ENCODE data around the gene PHKA1. TPM values are rescaled to one million over a fixed set of nuclear protein-coding genes. Genes with fewer than 3 reads are reported as not detected.

PHKA1 gene
- total RNA-seq, result 6.4 TPM

DNA sequence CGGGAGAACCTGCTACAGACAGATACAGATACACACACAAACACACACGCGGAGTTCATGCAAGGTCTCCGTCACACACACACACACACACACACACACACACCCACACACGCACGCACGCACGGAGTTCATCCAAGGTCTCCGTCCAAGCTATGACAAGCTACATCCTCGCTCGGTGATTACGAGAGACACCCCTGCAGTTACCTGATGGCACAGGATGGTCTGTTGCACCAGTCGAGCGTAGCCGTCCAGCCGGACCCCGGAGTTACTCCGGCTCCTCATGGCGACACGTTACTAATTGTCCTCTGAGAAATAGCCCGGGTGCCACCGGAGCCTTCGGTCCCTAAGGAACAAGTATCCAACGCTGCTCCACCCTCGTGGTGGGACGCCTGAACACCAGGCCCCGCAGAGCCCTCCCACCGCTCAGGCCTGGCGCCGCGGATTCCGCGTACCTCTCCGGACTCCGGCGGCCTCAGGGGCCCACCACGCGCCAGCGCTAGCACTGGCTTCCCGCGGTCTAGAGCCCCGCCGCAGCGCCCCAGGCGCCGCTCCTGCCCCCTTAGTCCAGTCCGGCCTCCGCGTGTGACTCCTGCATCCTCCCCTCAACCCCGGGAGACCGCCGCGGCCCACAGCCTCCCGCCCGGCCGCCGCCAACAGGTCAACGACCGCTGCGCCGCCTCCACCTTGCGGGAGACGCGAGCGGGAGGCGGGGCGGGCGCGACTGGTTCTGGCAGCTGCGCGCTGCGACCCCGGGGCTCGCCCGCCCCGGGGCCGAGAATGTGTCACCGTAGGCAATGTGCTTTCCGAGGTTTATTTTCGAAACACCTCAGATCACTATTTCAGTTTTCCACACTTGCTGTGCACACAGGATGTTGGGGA is at the start of gene PHKA1:
PHKA1 (minus strand) TSS at position 708 of the 879 bp plus-strand sequence; CDS start at position 282, 426 bp downstream.

DNA sequence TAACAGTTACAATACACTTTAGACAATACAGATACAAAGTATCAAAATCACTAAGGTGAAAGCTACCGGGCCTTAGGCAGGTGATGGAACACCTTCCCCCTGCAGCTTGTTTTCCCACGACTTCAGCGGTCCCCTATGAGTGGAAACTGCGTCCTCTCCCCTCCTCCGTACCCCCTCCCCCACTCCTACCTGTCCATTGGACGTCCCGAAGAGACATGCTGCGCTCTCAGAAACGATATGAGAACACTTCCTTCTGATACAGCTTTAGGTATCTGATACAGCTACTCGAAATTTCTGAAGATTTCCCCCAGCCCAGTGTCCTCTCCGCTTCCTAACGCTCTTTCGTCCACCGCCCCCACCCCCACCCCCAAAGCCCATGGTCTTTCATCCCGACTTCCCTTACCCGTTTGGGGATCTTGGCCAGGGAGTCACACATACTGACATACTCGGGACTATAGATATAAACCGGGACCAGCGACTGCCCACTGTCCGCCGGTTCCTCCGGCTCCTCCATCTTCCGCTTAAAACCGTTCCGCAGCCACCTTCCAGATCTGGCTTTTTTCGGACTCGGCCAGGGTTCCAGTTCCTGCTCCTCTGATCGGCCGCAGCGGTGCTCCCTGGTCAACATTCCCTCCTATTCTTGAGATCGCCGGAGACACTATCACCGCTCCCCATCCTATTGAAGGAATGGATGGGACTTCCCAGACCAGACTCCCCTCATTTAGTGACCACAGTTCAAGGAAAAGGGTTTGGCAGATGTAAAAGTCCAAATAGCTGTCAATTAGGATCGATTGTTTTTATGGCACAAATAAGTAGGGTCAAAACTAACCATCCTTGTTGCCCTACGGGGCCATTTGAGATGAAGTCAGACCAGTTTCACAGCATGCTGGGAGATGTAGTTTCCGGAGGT is 141.6 kb downstream of the PHKA1 start, which contains the start of gene HDAC8:
HDAC8 (minus strand) TSS at position 596 of the 910 bp plus-strand sequence; CDS start at position 514, 82 bp downstream.

Small RNA genes lying within 50 kb of the gene (small RNA-seq; reads per million reads assigned to genes)
- not detected for gene BX295541.1 (ENCODE audit: low replicate concordance)
- gene RF00012 (ENCODE audit: low replicate concordance), result not detected
- gene RNU1-112P (ENCODE audit: low replicate concordance), result not detected

Other genes with a start within 250 kb of the PHKA1 start
- 40.5 TPM for gene HDAC8, start 141.5 kb downstream of the PHKA1 start, total RNA-seq
- 2.5 TPM for gene DMRTC1B, start 62.6 kb upstream of the PHKA1 start, total RNA-seq
- gene FAM236B, start 68.4 kb upstream of the PHKA1 start, total RNA-seq, result not detected
- not detected for gene FAM236D, start 93.9 kb upstream of the PHKA1 start, total RNA-seq
- not detected for gene FAM236C, start 198.3 kb upstream of the PHKA1 start, total RNA-seq
- not detected for gene FAM236A, start 223.9 kb upstream of the PHKA1 start, total RNA-seq
- not detected for gene DMRTC1, start 229.5 kb upstream of the PHKA1 start, total RNA-seq

Measured in metanephros (tissue), 2 donors.